A673 (cell line): Measurements from ENCODE around the gene RBX1. TPM values are rescaled to one million over a fixed set of nuclear protein-coding genes. Genes with fewer than 3 reads are reported as not detected.

ENCODE experiments used
- BruUV-seq: library from RNA; stranded (reverse); fragments of 400-500 nt; replicated peaks from 2 replicates; lab custom pipeline; 2021; lab: Mats Ljungman, UMichigan
- CTCF ChIA-PET: fragments of 300-600 bp; sonication (Branson Sonifier 250); formaldehyde crosslinking; loops from one replicate; lab custom pipeline; 2022; ENCODE audit warnings: antibody characterized with exemption; lab: Charles Lee
- POLR2A ChIA-PET: fragments of 300-600 bp; sonication (Branson Sonifier 250); formaldehyde crosslinking; loops from one replicate; lab custom pipeline; 2022; ENCODE audit warnings: antibody characterized with exemption; ENCODE audit not compliant: low non-redundant PET; lab: Charles Lee
- DNase-seq: peaks from one replicate; pipeline ENCODE4 v3.0.0-alpha.2; 2015; ENCODE audit warnings: low spot score
- H3K27ac ChIP-seq: fragments of 200-600 bp; sonication (generic); 2 replicates; pipeline ENCODE4 v1.5.1; 2016; ENCODE audit warnings: mixed run types, low read depth, mild to moderate bottlenecking, mixed read lengths, antibody characterized with exemption, low read length; ENCODE audit not compliant: poor library complexity, severe bottlenecking
- H3K27me3 ChIP-seq: fragments of 200-600 bp; sonication (generic); replicated peaks from 2 replicates; pipeline ENCODE4 v1.6.1; 2017; ENCODE audit warnings: mixed run types, low read depth, mild to moderate bottlenecking, mixed read lengths, antibody characterized with exemption, low read length; ENCODE audit not compliant: insufficient read depth, poor library complexity
- H3K36me3 ChIP-seq: fragments of 200-600 bp; sonication (generic); 2 replicates; pipeline ENCODE4 v1.6.1; 2016; ENCODE audit warnings: mixed run types, mild to moderate bottlenecking, mixed read lengths, antibody characterized with exemption, low read length; ENCODE audit not compliant: insufficient read depth, poor library complexity, severe bottlenecking
- H3K4me1 ChIP-seq: fragments of 200-600 bp; sonication (generic); 2 replicates; pipeline ENCODE4 v1.6.1; 2017; ENCODE audit warnings: mixed run types, mild to moderate bottlenecking, mixed read lengths, antibody characterized with exemption, low read length; ENCODE audit not compliant: insufficient read depth, poor library complexity, severe bottlenecking
- H3K4me3 ChIP-seq: fragments of 200-600 bp; sonication (generic); 2 replicates; pipeline ENCODE4 v1.5.1; 2016; ENCODE audit warnings: low read depth, mixed run types, mild to moderate bottlenecking, mixed read lengths, low read length; ENCODE audit not compliant: poor library complexity, severe bottlenecking
- H3K9me3 ChIP-seq: fragments of 200-600 bp; sonication (generic); 2 replicates; pipeline ENCODE4 v1.6.1; 2016; ENCODE audit warnings: mixed run types, low read depth, mild to moderate bottlenecking, mixed read lengths, antibody characterized with exemption, low read length; ENCODE audit not compliant: poor library complexity, severe bottlenecking
- EZH2 ChIP-seq: fragments of 200-600 bp; sonication (generic); IDR thresholded peaks from 2 replicates; pipeline ENCODE4 v1.6.1; 2017; ENCODE audit warnings: borderline replicate concordance, low read depth, mild to moderate bottlenecking, mixed read lengths, antibody characterized with exemption, low read length; ENCODE audit not compliant: poor library complexity, severe bottlenecking
- intact Hi-C: fragments of 100-400 bp; cut with micrococcal nuclease; formaldehyde crosslinking; loops from one replicate; pipeline ENCODE4 v1.10.0; 2022; ENCODE audit not compliant: unreplicated experiment
- total RNA-seq: library from RNA; stranded (reverse); gene quantifications from 2 replicates; pipeline ENCODE4 v1.2.3, GENCODE V29; 2021
- TF ChIP-seq, protein P1 (sequence below): fragments of 300-800, 200-600 bp; sonication (generic); conservative IDR thresholded peaks from 2 replicates; pipeline ENCODE4 v1.5.1; 2017; ENCODE audit warnings: low read depth, mild to moderate bottlenecking, antibody characterized with exemption, low read length, moderate library complexity, mixed read lengths

Gene RBX1
- total RNA-seq, 1 experiment from 2014 or later, result 82.3 TPM

DNA sequence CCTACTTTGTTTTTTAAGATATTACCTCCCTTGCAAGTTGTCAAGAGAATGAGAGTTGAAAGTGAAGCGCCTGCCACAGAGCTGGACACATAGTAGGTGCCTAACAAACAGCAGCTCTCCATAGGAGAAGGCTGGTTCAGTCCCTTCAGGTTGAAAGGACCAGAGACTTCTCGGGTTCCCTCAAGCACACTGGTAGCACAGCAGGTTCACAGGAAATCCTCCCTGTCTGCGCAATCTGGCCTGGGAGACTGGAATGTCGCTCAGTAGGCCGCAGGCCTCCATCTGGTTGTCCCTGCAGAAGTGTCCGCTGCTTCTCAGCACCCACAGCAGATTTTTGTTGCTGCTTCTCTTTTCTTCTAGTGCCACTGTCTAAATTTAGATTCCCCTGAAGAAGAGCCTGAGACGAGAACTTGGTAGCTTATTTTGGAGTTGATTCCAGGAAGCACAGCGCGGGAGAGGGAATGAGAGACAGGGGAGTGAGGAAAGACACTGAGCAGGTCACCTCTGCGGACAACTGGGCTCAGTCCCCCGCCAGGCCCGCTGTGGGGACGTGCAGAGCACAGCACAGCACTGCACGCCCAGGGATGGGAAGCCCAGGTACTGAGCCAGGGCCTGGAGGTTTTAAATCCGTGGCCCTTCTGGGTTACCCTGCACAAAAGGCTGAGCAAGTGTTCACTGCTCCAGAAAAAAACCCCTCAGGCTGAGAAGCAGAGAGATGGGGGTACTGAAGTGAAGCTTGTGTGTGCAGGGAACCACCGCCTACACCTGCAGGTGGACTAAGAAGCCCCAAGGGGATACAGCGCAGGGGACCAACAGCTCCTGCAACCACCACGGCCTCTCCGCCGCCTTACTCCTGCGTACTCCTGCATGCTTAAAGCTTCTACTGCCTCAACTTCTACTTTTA, 31.6 kb downstream of the RBX1 start:
- ChIA-PET POLR2A (interaction anchor here (0.6 kb wide), 1 partner anchor 31 kb away, joined by 4 read pairs; no protein-coding TSS in a partner anchor), CTCF (no interaction called here)
- BruUV-seq, result no TSS peak
- no peak for TF ChIP-seq EZH2
- TF ChIP-seq, protein P1, sequence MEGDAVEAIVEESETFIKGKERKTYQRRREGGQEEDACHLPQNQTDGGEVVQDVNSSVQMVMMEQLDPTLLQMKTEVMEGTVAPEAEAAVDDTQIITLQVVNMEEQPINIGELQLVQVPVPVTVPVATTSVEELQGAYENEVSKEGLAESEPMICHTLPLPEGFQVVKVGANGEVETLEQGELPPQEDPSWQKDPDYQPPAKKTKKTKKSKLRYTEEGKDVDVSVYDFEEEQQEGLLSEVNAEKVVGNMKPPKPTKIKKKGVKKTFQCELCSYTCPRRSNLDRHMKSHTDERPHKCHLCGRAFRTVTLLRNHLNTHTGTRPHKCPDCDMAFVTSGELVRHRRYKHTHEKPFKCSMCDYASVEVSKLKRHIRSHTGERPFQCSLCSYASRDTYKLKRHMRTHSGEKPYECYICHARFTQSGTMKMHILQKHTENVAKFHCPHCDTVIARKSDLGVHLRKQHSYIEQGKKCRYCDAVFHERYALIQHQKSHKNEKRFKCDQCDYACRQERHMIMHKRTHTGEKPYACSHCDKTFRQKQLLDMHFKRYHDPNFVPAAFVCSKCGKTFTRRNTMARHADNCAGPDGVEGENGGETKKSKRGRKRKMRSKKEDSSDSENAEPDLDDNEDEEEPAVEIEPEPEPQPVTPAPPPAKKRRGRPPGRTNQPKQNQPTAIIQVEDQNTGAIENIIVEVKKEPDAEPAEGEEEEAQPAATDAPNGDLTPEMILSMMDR, result no peak
- no peaks in the 10 kb centered on the region for H3K36me3 ChIP-seq
- H3K4me3 ChIP-seq, result no peak overlapping the region
- DNase-seq, result no peak
- no peaks in the 10 kb centered on the region for H3K4me1 ChIP-seq
- no peaks in the 10 kb centered on the region for H3K27me3 ChIP-seq
- no peak overlapping the region for H3K27ac ChIP-seq
- H3K9me3 ChIP-seq, result no peaks in the 10 kb centered on the region
- intact Hi-C loops, result no loop called here

DNA sequence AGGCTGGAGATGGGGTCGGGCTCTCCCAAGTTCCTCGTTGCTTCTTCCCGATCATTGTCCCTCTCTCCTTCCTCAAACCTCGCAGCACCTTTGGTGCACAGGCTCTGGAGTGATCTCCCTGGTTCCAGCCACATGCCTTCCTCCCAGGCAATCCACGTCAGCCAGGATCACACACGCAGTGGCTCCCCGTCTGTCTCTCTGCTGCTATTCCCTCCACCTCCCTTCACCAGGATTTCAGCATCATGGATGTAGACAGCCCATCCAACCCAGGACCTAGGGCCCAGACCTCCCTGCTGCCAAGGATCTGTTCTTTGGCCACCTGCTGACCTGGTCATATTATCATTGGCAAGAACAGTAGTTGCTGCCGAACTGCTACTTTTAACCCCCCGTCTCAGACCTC, 40.1 kb downstream of the RBX1 start:
- ChIA-PET POLR2A (no interaction called here), CTCF (no interaction called here)
- Histone ChIP-seq H3K4me1 (no peaks in the 10 kb centered on the region), H3K4me3 (no peak overlapping the region), H3K9me3 (no peaks in the 10 kb centered on the region), H3K27ac (no peak overlapping the region), H3K36me3 (no peaks in the 10 kb centered on the region), H3K27me3 (no peaks in the 10 kb centered on the region)
- intact Hi-C loops, result no loop called here
- TF ChIP-seq, protein P1, result no peak
- DNase-seq, result no peak
- BruUV-seq, result no TSS peak

DNA sequence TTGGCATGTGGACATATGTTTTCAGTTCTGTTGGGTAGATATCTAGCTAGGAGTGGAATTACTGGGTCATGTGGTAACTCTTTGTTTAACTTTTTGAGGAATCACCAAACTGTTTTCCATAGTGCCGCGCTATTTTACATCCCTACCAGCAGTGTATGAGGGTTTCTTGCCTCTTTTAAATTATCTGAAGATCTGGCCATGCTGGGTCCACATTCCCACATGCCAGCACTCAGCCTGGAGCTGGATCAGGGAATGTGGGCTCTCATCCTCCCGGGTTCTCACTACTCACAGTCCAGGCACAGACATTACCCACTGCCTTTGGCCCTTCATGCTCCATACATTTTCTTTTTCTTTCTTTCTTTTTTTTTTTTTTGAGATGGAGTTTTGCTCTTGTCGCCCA, 44.6 kb downstream of the RBX1 start:
- DNase-seq, result no peak
- intact Hi-C loops, result no loop called here
- ChIA-PET POLR2A (no interaction called here), CTCF (no interaction called here)
- BruUV-seq, result no TSS peak
- no peaks in the 10 kb centered on the region for H3K27me3 ChIP-seq
- no peaks in the 10 kb centered on the region for H3K36me3 ChIP-seq
- H3K4me3 ChIP-seq, result no peak overlapping the region
- no peaks in the 10 kb centered on the region for H3K4me1 ChIP-seq
- TF ChIP-seq EZH2, result no peak
- TF ChIP-seq, protein P1, result no peak
- no peaks in the 10 kb centered on the region for H3K9me3 ChIP-seq
- H3K27ac ChIP-seq, result no peak overlapping the region
